Measurements from ENCODE around the gene URB2. TPM values are rescaled to one million over a fixed set of nuclear protein-coding genes. Genes with fewer than 3 reads are reported as not detected.

The URB2 gene
- total RNA-seq, 1 experiment from 2014 or later, result 53.2 TPM

DNA sequence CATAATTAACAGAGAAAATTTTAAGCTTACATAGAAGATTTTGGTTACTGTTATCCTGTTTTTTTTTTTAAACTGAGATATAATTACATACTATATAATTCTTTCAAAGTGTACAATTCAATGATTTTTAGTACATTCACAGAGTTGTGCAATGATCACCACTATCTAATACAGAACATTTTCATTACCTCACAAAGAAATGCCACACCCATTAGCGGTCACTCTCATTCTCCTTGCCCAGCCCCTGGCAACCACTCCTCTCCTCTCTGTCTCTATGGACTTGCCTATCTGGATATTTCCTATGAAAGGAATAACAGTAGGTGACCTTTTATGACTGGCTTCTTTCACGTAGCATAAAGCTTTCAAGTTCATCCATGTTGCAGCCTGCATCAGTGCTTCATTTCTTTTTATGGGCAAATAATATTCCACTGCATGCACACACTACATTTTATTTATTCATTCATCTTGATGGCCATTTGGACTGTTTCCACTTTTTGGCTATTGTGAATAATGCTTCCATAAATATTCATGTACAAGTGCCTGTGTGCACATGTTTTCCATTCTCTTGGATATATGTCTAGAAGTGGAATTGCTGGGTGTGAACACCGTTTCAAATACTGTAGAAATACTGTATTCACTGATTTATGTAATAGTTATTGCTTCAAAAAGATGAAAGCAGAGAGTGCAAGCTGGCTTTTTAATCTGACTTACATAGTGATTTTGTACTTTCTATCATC, 26.7 kb upstream of the URB2 start:
- H3K4ac ChIP-seq (ENCODE audit: low read depth, low read length), result no peak overlapping the region
- H2AFZ ChIP-seq (ENCODE audit: low read length), result no peak overlapping the region
- no peak overlapping the region for H3K18ac ChIP-seq (ENCODE audit: insufficient read length, low read depth, low read length)
- H2AK5ac ChIP-seq (ENCODE audit: insufficient read length, low read length), result no peak overlapping the region
- H3K36me3 Mint-ChIP-seq (ENCODE audit: insufficient read depth in 1 of 3, low read depth in 3 of 3), result peaks cover 9 to 50% (median 26%) of the 10 kb centered on the region in 3 experiments; a peak in 6 of 7 replicates
- H3K27me3 Mint-ChIP-seq (ENCODE audit: low read depth), result no peaks in the 10 kb centered on the region
- H3K4me2 ChIP-seq (ENCODE audit: insufficient read depth, insufficient read length, low read length), result no peak overlapping the region
- no peaks in the 10 kb centered on the region for H3K4me1 ChIP-seq (ENCODE audit: insufficient read depth, low read length)
- H2BK5ac ChIP-seq (ENCODE audit: insufficient read length, low read length), result no peak overlapping the region
- no peak overlapping the region for H3K4me3 Mint-ChIP-seq
- H3K27me3 ChIP-seq (ENCODE audit: insufficient read depth, low read length), result no peaks in the 10 kb centered on the region
- no peak overlapping the region for H2BK120ac ChIP-seq (ENCODE audit: low read depth, low read length, poor library complexity, severe bottlenecking)
- no peak overlapping the region for H3K9ac ChIP-seq (ENCODE audit: extremely low read depth, insufficient read length, low read length)
- DNase-seq, result no peak
- no peaks in the 10 kb centered on the region for H3K79me2 ChIP-seq (ENCODE audit: insufficient read depth, low read length)
- TF ChIP-seq, protein P1, sequence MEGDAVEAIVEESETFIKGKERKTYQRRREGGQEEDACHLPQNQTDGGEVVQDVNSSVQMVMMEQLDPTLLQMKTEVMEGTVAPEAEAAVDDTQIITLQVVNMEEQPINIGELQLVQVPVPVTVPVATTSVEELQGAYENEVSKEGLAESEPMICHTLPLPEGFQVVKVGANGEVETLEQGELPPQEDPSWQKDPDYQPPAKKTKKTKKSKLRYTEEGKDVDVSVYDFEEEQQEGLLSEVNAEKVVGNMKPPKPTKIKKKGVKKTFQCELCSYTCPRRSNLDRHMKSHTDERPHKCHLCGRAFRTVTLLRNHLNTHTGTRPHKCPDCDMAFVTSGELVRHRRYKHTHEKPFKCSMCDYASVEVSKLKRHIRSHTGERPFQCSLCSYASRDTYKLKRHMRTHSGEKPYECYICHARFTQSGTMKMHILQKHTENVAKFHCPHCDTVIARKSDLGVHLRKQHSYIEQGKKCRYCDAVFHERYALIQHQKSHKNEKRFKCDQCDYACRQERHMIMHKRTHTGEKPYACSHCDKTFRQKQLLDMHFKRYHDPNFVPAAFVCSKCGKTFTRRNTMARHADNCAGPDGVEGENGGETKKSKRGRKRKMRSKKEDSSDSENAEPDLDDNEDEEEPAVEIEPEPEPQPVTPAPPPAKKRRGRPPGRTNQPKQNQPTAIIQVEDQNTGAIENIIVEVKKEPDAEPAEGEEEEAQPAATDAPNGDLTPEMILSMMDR (conservative IDR thresholded peaks at IDR 0.05), result no peak
- no peaks in the 10 kb centered on the region for H3K9me3 ChIP-seq (ENCODE audit: control insufficient read depth, low read depth, low read length)
- no peak overlapping the region for H2BK20ac ChIP-seq (ENCODE audit: low read depth, low read length, poor library complexity, severe bottlenecking)
- no peaks in the 10 kb centered on the region for H3K79me1 ChIP-seq (ENCODE audit: insufficient read depth, low read depth, low read length, poor library complexity, severe bottlenecking)
- no peak overlapping the region for H4K5ac ChIP-seq (ENCODE audit: insufficient read length, low read depth, low read length)
- no peak overlapping the region for H4K8ac ChIP-seq (replicated peaks; ENCODE audit: insufficient read length, low read depth, low read length)
- H3K27ac Mint-ChIP-seq, result no peak overlapping the region
- H2BK12ac ChIP-seq (ENCODE audit: insufficient read length, low read depth, low read length), result no peak overlapping the region
- no peaks in the 10 kb centered on the region for H4K20me1 ChIP-seq (ENCODE audit: control insufficient read depth, insufficient read depth, insufficient read length)
- no peaks in the 10 kb centered on the region for H3K9me3 Mint-ChIP-seq
- peaks cover 4 to 12% of the 10 kb centered on the region in 2 experiments for H3K4me1 Mint-ChIP-seq
- no peak overlapping the region for H3K56ac ChIP-seq (ENCODE audit: insufficient read length, low read depth, low read length)
- WGBS (ENCODE audit: extremely low coverage, insufficient read length, low lambda C conversion rate), result no CpG with 5 or more reads among the region's 3 CpGs
- no peak overlapping the region for H2BK15ac ChIP-seq (ENCODE audit: low read depth, low read length)
- H3K23me2 ChIP-seq (ENCODE audit: insufficient read length, low read depth, low read length, poor library complexity, severe bottlenecking), result no peaks in the 10 kb centered on the region
- H3K14ac ChIP-seq (ENCODE audit: insufficient read depth, low read length), result no peak overlapping the region
- H3T11ph ChIP-seq (ENCODE audit: low read length), result no peak overlapping the region
- no peak overlapping the region for H4K91ac ChIP-seq (ENCODE audit: insufficient read length, low read depth, low read length)
- no peak overlapping the region for H3K27ac ChIP-seq (ENCODE audit: insufficient read length, low read depth, low read length)
- no peak overlapping the region for H3K23ac ChIP-seq (ENCODE audit: insufficient read length, low read depth, low read length)

All from H9 (cell line).